ENCODE results near the gene TRIM13.

GRCh38 chr13:49953560-49953959, 43.3 kb upstream of the TRIM13 start:
- TF ChIP-seq RAD21 (IDR thresholded peaks at IDR 0.05; ENCODE audit: low read depth) (no peak), TEAD4 (IDR thresholded peaks at IDR 0.05) (no peak), FOXM1 (IDR thresholded peaks at IDR 0.05; ENCODE audit: borderline replicate concordance, low read depth) (no peak), TCF12 (IDR thresholded peaks at IDR 0.05; ENCODE audit: low read depth) (no peak), YY1 (IDR thresholded peaks at IDR 0.05; ENCODE audit: low read depth) (no peak), EP300 (IDR thresholded peaks at IDR 0.05; ENCODE audit: borderline replicate concordance) (no peak), TAF1 (IDR thresholded peaks at IDR 0.05; ENCODE audit: low read depth) (no peak), MAX (IDR thresholded peaks at IDR 0.05) (no peak), USF1 (IDR thresholded peaks at IDR 0.05) (no peak), CEBPB (IDR thresholded peaks at IDR 0.05) (no peak), NFIC (IDR thresholded peaks at IDR 0.05) (no peak), EGR1 (IDR thresholded peaks at IDR 0.05) (no peak), REST (IDR thresholded peaks at IDR 0.05; ENCODE audit: low read depth) (no peak), ZBTB7A (IDR thresholded peaks at IDR 0.05; ENCODE audit: low read depth) (no peak)

All from Ishikawa (cell line).